PFSK-1 (cell line): Measurements from ENCODE around the gene EPHB6.

Source experiments
- FOXP2 ChIP-seq: optimal IDR thresholded peaks from 2 replicates; pipeline ENCODE3; 2011; ENCODE audit warnings: borderline replicate concordance, control low read depth, inconsistent platforms; ENCODE audit not compliant: insufficient read depth; ENCODE audit errors: extremely low read length, extremely low read depth
- POLR2AphosphoS5 ChIP-seq: IDR thresholded peaks from 2 replicates; pipeline ENCODE4 v1.6.1; 2012; ENCODE audit warnings: low read depth, mild to moderate bottlenecking, control low read depth, low read length, moderate library complexity
- SIN3A ChIP-seq: IDR thresholded peaks from 2 replicates; pipeline ENCODE4 v1.6.1; 2012; ENCODE audit warnings: mild to moderate bottlenecking, low read length, moderate library complexity, borderline replicate concordance; ENCODE audit not compliant: insufficient read depth
- TAF1 ChIP-seq: IDR thresholded peaks from 2 replicates; pipeline ENCODE4 v1.6.1; 2012; ENCODE audit warnings: low read length, control low read depth, borderline replicate concordance; ENCODE audit not compliant: insufficient read depth
- TF ChIP-seq, protein P1 (sequence below), 2 experiments: IDR thresholded peaks; 2 replicates each; pipeline versions ENCODE4 v1.6.1 to v1.8.0; 2011 to 2012; ENCODE audit warnings: low read depth in 2 of 2, low read length in 2 of 2, control low read depth in 1 of 2, inconsistent platforms in 1 of 2, mild to moderate bottlenecking in 1 of 2, moderate library complexity in 1 of 2; ENCODE audit not compliant: insufficient read depth in 1 of 2

EPHB6 gene

DNA sequence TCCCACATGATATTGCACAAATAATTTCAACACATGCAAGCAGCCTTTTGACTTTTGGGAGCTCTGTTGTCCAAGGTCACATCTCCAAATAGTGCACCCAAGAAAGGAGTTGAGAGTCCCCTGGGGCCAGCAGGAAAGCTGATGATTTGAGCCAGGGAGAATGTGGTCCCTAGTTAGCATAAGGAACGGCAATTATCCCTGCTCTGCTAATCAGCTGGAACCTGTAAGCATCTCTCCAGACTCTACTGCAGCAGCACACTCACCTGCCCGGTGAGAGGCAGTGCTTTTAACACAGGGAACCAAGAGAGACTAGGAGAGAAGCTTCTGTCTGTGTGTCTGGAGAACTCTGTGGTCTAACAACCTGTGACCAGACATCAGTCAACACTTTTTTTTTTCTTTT is 61.6 kb downstream of the EPHB6 start:
- TF ChIP-seq, protein P1, sequence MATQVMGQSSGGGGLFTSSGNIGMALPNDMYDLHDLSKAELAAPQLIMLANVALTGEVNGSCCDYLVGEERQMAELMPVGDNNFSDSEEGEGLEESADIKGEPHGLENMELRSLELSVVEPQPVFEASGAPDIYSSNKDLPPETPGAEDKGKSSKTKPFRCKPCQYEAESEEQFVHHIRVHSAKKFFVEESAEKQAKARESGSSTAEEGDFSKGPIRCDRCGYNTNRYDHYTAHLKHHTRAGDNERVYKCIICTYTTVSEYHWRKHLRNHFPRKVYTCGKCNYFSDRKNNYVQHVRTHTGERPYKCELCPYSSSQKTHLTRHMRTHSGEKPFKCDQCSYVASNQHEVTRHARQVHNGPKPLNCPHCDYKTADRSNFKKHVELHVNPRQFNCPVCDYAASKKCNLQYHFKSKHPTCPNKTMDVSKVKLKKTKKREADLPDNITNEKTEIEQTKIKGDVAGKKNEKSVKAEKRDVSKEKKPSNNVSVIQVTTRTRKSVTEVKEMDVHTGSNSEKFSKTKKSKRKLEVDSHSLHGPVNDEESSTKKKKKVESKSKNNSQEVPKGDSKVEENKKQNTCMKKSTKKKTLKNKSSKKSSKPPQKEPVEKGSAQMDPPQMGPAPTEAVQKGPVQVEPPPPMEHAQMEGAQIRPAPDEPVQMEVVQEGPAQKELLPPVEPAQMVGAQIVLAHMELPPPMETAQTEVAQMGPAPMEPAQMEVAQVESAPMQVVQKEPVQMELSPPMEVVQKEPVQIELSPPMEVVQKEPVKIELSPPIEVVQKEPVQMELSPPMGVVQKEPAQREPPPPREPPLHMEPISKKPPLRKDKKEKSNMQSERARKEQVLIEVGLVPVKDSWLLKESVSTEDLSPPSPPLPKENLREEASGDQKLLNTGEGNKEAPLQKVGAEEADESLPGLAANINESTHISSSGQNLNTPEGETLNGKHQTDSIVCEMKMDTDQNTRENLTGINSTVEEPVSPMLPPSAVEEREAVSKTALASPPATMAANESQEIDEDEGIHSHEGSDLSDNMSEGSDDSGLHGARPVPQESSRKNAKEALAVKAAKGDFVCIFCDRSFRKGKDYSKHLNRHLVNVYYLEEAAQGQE (IDR thresholded peaks at IDR 0.05; ENCODE audit: insufficient read depth in 1 of 2, low read depth in 2 of 2, low read length in 2 of 2): no peak
- TF ChIP-seq TAF1 (no peak), POLR2AphosphoS5 (no peak), FOXP2 (no peak), SIN3A (no peak)

GRCh38 chr7:142917447-142917846 is 62.6 kb downstream of the EPHB6 start:
- no peak for TF ChIP-seq TAF1
- TF ChIP-seq SIN3A: no peak
- TF ChIP-seq, protein P1 (IDR thresholded peaks at IDR 0.05; ENCODE audit: insufficient read depth in 1 of 2, low read depth in 2 of 2, low read length in 2 of 2): no peak
- TF ChIP-seq FOXP2: no peak
- no peak for TF ChIP-seq POLR2AphosphoS5

DNA sequence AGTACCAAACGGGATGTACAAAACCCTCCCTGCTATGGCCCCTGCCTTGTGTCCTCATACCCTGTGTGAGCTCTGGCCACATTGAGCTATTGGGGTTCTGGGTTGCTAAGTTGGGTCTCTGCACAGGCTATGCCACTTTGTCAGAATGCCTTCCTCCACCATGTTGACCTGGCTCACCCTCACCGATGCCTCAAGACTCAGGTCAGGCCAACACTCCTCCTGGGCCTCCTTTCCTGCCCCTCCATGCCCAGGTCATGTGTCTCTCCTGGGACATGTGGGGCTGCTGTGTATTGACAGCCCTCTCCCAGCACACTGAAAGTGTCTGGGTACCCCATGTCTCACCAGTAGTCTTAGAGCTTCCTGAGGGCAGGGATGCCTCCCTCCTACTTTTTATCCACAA is 64.0 kb downstream of the EPHB6 start:
- TF ChIP-seq, protein P1 (IDR thresholded peaks at IDR 0.05; ENCODE audit: insufficient read depth in 1 of 2, low read depth in 2 of 2, low read length in 2 of 2): no peak

GRCh38 chr7:142919656-142920055 is 64.8 kb downstream of the EPHB6 start:
- TF ChIP-seq POLR2AphosphoS5 (no peak), SIN3A (no peak), TAF1 (no peak), FOXP2 (no peak)
- TF ChIP-seq, protein P1 (IDR thresholded peaks at IDR 0.05; ENCODE audit: insufficient read depth in 1 of 2, low read depth in 2 of 2, low read length in 2 of 2): no peak
